ENCODE data around the gene LBX2. TPM values are rescaled to one million over a fixed set of nuclear protein-coding genes. Genes with fewer than 3 reads are reported as not detected.
A peak's percentile ranks its signal among the peaks of the same experiment; 100 is the strongest.

LBX2 gene
- total RNA-seq, 4 donors from 2014 or later: 0.80 to 3.8 (median 1.6) TPM; not detected in 1

GRCh38 chr2:74526649-74527230 lies 27.3 kb upstream of the LBX2 start:
- intact Hi-C loops (cut with DNase I; ENCODE audit: low total_unique reads): no loop called here

GRCh38 chr2:74525717-74526648 lies 26.6 kb upstream of the LBX2 start, which contains the start of gene DQX1:
TSS of gene DQX1 (minus strand) at chr2:74526231. CDS start at chr2:74525729, 502 bp downstream.
- peak within 1 kb of the TSS in 3 of 4 donors; percentile 3 to 32 (median 6) for H3K4me3 ChIP-seq
- in situ Hi-C loops (cut with MboI; ENCODE audit: low pct_ligation_motif_present in 1 of 4, low pct_unique_long_range_greater_than_20kb in 1 of 4, low sequenced_read_pairs in 3 of 4): no loop called here

More at GRCh38 chr2:74526649-74527230, 27.3 kb upstream of the LBX2 start:
- no peak for DNase-seq
- Histone ChIP-seq H3K36me3 (peaks cover 0 to 19% (median 8%) of the 10 kb centered on the region in 4 donors), H3K4me3 (no peak overlapping the region), H3K27me3 (no peaks in the 10 kb centered on the region), H3K9me3 (no peaks in the 10 kb centered on the region), H3K27ac (no peak overlapping the region), H3K4me1 (peaks cover 14 to 24% (median 19%) of the 10 kb centered on the region in 4 donors)
- in situ Hi-C loops (cut with MboI; ENCODE audit: low pct_ligation_motif_present in 1 of 4, low pct_unique_long_range_greater_than_20kb in 1 of 4, low sequenced_read_pairs in 3 of 4): no loop called here
- WGBS, 2 donors (ENCODE audit: low coverage in 1 of 2): 94 to 100% methylated on average over 4 to 11 of the region's 11 CpGs
- no peak for TF ChIP-seq POLR2AphosphoS5 (IDR thresholded peaks at IDR 0.05)
- no peak for TF ChIP-seq CTCF (IDR thresholded peaks at IDR 0.05)
- TF ChIP-seq EP300 (IDR thresholded peaks at IDR 0.05; ENCODE audit: low read depth): no peak
- no peak for TF ChIP-seq POLR2A (IDR thresholded peaks at IDR 0.05)

GRCh38 chr2:74524955-74525716 lies 25.7 kb upstream of the LBX2 start:
- H3K27ac ChIP-seq: peak overlapping the region in 3 of 4 donors; percentile 31 to 66 (median 60)
- intact Hi-C loops (cut with DNase I; ENCODE audit: low total_unique reads) (no loop called here), in situ Hi-C loops (cut with MboI; ENCODE audit: low pct_ligation_motif_present in 1 of 4, low pct_unique_long_range_greater_than_20kb in 1 of 4, low sequenced_read_pairs in 3 of 4) (no loop called here)
- H3K27me3 ChIP-seq: peaks cover 10% of the 10 kb centered on the region
- peaks cover 0 to 19% (median 8%) of the 10 kb centered on the region in 4 donors for H3K36me3 ChIP-seq
- no peak for DNase-seq
- H3K4me3 ChIP-seq: peak overlapping the region in 3 of 4 donors; percentile 3 to 32 (median 6)
- peaks cover 9 to 12% (median 10%) of the 10 kb centered on the region in 4 donors for H3K4me1 ChIP-seq
- WGBS, 2 donors (ENCODE audit: low coverage in 1 of 2): 93 to 95% methylated on average over 3 to 9 of the region's 10 CpGs
- no peaks in the 10 kb centered on the region for H3K9me3 ChIP-seq
- TF ChIP-seq CTCF (IDR thresholded peaks at IDR 0.05) (no peak), POLR2AphosphoS5 (IDR thresholded peaks at IDR 0.05) (no peak), POLR2A (IDR thresholded peaks at IDR 0.05) (no peak)

More at GRCh38 chr2:74525717-74526648, 26.6 kb upstream of the LBX2 start, which contains the start of gene DQX1:
- intact Hi-C loops (cut with DNase I; ENCODE audit: low total_unique reads): no loop called here
- H3K4me1 ChIP-seq: peaks cover 10 to 16% (median 15%) of the 10 kb centered on the region in 4 donors
- peak within 1 kb of the TSS in 3 of 4 donors; percentile 31 to 66 (median 60) for H3K27ac ChIP-seq
- H3K27me3 ChIP-seq: peaks cover 2% of the 10 kb centered on the region
- 63 to 76% methylated on average over 2 to 11 of the region's 11 CpGs for WGBS, 2 donors (ENCODE audit: low coverage in 1 of 2)
- no peaks in the 10 kb centered on the region for H3K9me3 ChIP-seq
- TF ChIP-seq CTCF (IDR thresholded peaks at IDR 0.05): no peak
- TF ChIP-seq POLR2A (IDR thresholded peaks at IDR 0.05): peak; percentile 80
- TF ChIP-seq EP300 (IDR thresholded peaks at IDR 0.05; ENCODE audit: low read depth): no peak
- TF ChIP-seq POLR2AphosphoS5 (IDR thresholded peaks at IDR 0.05): peak; percentile 28 to 86 (median 82)
- peak; percentile 71 for DNase-seq
- peaks cover 0 to 19% (median 8%) of the 10 kb centered on the region in 4 donors for H3K36me3 ChIP-seq

Data from transverse colon (tissue), 4 donors.